ENCODE measurements around the gene MYO5A.

The MYO5A gene

GRCh38 chr15:52415628-52416027 lies 113.1 kb downstream of the MYO5A start:
- no peak for DNase-seq

DNA sequence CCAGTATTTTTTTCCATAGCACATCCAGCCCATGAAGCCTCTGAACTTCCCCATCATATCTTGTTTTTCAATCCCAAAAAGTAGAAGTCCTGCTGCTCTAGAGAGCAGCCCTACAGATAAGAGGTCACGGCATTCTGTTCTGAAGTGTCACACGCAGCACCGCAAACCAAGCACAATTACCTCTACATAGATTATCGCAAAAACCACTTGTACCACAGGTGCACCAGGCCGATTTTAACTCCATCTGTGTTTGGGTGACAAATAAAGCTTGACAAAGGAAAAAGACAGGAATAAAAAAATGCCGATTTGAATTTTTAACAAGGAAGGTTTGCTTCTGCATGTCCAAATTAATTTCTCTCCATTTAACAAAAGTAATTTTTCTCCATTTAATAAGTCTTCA lies 113.7 kb downstream of the MYO5A start:
- no peak for DNase-seq

GRCh38 chr15:52408823-52409222 lies 119.9 kb downstream of the MYO5A start:
- DNase-seq: no peak

DNA sequence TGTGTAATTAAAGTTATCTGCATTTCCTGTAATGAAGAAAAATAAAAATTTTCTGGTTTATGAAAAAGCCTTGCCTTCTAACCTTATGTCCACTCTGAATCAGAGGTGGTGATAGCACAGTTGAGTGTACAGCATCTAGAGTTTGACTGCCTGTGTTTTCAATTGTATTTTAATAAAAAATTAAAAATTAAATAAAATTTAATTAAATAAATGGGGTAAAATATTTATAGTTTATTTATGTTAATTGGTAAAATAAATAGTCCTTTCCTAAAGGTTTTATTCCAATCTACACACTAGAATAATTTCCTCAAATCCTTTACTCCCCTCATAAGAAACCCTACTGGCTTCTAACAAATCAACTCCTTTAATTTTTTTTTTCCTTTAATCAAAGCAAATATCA lies 121.3 kb downstream of the MYO5A start:
- no peak for DNase-seq

GRCh38 chr15:52406601-52407000 lies 122.1 kb downstream of the MYO5A start:
- DNase-seq: no peak

DNA sequence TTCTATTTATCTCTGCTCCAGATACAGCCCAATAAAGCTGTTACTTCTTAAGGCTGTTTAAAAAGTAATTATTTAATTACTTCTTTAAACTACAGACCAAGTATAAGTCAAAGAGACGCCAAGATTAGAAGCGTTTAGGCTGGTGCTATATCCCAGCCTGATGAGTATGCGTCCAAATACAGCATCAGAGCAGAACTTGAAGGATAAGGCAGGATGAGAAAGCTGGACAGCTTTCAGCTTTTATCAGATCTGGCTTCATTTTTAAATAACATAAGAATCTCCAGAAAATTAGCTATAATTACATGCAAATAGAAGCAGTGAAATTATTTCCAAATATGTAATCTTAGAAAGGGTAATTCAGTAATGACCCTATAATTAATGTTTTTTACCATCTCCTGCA lies 122.8 kb downstream of the MYO5A start:
- no peak for DNase-seq

- DNase-seq: no peak
Measured at GRCh38 chr15:52397118-52397517, 131.6 kb downstream of the MYO5A start.

GRCh38 chr15:52394118-52394517 lies 134.6 kb downstream of the MYO5A start:
- DNase-seq: no peak

DNA sequence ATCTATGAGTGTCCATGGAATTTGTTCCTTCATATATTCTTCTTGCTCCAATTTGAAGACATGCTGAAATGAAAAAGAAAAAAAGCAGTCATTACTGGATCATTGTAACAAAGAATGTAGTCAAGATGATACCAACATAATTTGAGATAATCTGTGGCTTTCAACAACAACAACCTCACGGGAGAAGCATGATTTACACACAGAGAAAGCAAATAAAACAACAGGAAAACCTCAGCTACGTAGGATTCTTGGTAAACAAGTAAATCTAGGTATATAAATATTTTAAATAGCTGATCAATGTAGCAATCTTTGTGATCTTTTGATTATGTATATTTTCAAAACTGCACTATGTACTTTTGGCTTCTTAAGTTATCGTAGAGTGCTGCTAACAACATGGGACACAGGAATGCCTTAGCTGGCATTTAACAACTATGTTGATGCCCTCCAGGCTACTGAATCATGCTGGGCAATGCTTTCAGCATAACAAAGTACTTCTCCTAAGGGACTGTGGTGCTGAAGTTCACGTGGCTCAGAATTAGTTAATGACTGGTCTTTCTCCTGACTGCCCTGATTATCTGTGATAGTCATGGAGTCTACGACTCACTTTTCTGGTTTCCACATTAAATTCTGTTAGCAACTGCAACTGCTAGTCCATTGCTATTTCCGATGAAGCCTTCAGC lies 136.5 kb downstream of the MYO5A start:
- DNase-seq: no peak

DNA sequence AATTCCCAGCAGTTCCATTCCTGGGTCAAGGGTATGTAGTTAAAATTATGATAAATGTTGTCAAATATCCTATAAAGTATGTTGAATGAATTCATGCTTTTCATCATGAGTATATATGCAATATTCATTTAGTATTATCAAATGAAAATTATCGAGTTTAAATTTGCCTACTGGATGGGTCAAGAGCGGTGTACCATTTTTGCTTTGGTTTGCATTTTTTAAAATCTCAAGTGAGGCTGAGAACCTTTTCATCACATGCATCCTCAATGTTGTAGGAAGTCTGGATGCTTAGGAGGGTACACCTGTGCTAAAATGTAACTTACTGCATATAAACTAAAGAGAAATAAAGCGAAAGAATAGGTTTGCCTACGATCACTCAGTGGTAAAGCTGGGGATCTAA lies 137.6 kb downstream of the MYO5A start:
- DNase-seq: no peak

GRCh38 chr15:52385670-52386069 lies 143.0 kb downstream of the MYO5A start:
- DNase-seq: no peak

DNA sequence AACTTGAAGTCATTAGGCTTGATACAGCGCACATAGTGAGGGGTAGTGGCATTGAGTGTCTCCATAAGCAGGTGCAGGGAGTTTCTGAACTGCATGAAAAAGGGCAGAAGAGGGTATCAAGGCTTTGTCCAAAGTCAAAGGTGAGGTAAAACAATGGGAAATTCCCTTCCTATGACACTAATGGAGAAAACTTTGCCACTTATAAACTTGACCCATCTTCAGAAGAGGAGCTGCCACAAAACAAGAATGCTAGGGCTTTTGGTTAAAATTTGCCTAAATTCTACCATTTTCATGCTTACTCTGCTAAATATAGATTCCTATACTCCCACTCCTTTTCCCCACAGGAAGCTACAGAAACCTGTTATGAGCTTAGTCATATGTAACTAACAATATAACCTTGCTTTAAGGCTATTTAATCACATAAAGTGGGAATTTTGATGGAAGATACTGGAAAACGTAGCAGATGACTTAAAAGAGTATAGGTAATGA lies 145.5 kb downstream of the MYO5A start:
- no peak for DNase-seq

DNA sequence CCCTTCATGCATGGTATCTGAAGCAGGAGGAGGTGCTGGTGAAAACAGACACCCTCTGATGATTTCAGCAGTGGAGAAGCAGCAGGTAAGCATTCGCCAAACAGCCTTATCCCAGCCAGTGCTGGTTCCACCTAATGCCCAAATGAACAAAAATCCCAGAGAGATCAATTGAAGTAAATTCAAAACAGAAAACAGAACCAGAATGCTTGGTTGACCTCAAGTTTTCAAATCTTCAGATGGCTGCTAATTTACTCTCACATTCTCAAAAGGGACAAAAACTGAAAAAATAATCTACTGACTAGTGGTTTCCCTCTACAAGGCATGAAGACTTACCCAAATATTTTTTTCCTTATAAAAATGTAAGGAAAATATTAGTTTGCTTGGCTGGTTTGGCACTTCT lies 146.0 kb downstream of the MYO5A start:
- DNase-seq: no peak

DNA sequence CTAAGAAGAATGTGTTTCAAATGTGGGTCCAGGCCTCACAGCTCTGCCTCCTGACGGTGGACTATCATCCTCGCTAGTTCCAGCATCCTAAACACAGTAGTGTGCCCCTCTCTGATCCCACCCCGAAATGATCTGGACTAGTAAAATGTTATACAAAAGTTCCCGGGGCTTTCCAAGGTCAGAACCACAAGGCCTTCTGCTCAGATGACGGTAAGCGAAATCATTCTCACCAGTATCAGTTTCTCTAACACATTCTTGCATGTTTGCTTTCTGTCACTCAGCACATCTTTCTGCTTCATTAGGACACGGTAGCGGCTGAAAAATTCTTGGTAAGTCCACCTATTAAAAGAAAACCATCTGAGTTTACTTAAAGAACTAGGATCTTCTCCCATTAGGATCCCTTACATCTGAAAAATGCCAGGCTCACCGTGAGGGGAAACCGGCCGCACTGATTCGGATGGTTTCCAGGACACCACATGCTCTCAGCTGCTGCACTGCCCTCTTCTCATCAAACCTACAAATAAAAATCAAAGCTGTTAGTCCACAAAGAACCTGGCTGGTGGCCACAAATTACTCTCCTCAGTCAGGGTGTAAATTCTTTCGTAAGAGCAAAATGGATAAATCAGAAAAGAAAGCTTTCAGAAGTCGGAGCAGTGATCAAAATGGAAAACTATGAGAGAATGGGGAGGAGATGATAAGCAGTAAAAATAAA lies 149.1 kb downstream of the MYO5A start:
- no peak for DNase-seq

DNA sequence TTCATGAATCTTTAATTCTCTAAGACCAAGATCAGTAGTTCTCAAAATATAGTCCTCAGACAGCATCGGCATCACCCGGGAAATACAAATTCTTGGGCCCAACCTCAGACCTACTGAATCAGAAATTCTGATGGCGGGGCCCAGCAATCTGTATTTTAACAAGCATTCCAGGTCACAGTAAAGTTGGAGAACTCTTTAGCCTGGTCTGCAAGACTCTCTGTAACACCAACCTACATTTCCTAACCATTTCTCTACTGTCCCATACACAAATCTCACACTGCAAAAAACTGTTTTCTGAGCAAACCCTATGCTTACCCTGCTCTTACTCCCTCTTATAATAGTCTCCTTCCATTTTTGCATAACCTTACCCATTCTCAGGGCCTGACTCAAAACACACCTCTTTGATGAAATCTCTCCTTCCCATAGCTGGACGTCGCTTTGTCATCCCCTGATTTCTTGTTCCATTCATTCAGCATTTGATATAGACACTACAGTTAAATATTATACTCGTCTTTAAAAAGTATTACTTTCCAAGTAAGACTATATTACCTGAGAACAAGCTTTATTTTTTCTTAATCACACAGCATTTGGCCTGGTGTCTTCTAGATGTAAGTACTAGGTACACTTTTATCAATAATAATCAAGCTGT lies 149.8 kb downstream of the MYO5A start:
- DNase-seq: no peak

DNA sequence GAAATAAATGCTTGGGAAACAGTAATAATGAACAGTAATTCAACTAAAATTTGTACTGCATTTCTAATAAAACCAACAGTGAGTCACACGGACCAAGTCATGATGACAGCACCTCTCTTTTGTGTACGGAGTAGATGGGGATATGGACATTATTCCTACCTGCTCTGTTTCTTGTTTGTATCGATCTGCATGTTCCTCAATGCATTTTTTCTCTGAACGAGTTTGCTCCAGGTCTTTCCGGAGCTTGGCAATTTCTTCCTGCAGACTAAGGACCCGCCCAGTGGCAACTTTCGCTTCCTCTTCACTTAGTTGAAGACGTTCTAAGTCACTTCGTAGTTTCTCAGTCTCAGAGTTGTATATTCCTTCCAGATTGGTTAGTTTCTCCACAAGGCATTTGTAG lies 158.7 kb downstream of the MYO5A start:
- DNase-seq: no peak

- DNase-seq: no peak
Measured at GRCh38 chr15:52369455-52369854, 159.2 kb downstream of the MYO5A start.

DNA sequence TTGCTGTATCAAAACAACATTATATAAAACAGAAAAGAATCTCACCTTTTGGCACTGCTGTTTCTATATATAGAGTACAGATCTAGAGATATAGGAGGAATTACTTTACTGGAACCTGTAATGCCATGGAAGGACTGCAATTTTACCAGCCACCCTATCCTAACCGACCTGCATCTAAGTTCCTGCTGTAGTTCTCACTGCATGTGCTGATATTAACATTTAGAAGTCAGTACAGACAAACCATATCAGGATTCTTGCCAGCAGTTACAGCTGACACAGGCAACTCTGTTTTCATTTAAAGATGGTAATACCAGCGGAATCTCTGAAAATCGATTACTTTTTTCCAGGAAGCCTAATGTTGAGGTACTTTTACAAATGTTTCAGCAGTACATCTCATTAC lies 159.7 kb downstream of the MYO5A start:
- no peak for DNase-seq

GRCh38 chr15:52368402-52368801 lies 160.3 kb downstream of the MYO5A start:
- DNase-seq: no peak

DNA sequence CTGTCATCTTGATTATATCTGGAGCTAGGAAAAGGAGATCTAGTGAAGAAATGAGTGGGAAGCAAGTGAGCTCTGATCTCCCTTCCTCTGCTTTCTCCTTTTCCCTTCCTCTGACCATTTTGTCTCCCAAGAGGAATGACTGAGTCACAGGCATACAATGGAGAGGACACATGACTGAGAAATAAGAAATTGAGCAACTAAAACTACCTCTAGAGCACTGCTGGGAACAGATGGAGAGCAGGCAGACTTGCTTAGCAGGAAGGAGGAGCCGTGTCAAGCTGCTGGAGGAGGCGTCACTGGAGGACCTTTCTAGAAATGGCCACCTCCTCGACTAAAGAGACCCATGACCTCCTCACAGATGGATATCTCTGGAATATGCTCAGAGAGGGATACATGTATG lies 166.2 kb downstream of the MYO5A start:
- DNase-seq: no peak

- no peak for DNase-seq
Measured at GRCh38 chr15:52361975-52362494, 166.6 kb downstream of the MYO5A start.

- no peak for DNase-seq
Measured at GRCh38 chr15:52361494-52361893, 167.2 kb downstream of the MYO5A start.

GRCh38 chr15:52360229-52361203 lies 168.2 kb downstream of the MYO5A start:
- no peak for DNase-seq

All from DMS153 (cell line).